Gastroesophageal sphincter (tissue), 4 donors: ENCODE results near the gene ATG7. TPM values are rescaled to one million over a fixed set of nuclear protein-coding genes. Genes with fewer than 3 reads are reported as not detected.

Experiments used
- ATAC-seq: fragments of 150-250 bp; one replicate; pipeline ENCODE4 v1.9.1; 2016; ENCODE audit warnings: mild to moderate bottlenecking, moderate library complexity
- H3K27ac ChIP-seq, 4 donors: fragments of 200-600 bp; sonication (generic) in 3 of 4; 1 replicate in 3 of 4; 2 replicates in 1 of 4; pipeline ENCODE4 v1.5.1; 2016 to 2019
- H3K27me3 ChIP-seq: fragments of 200-600 bp; sonication (generic); one replicate; pipeline ENCODE4 v1.5.1; 2019
- H3K36me3 ChIP-seq, 2 donors: fragments of 200-600 bp; sonication (generic); one replicate each; pipeline ENCODE4 v1.5.1; 2019; ENCODE audit warnings: control low read depth in 1 of 2
- H3K4me1 ChIP-seq, 3 donors: fragments of 200-600 bp; sonication (generic); 1 replicate in 2 of 3; 2 replicates in 1 of 3; pipeline ENCODE4 v1.5.1; 2016 to 2019; ENCODE audit warnings: control low read depth in 2 of 3
- H3K4me3 ChIP-seq, 2 donors: fragments of 200-600 bp; sonication (generic); one replicate each; pipeline ENCODE4 v1.5.1; 2019; ENCODE audit warnings: mild to moderate bottlenecking in 1 of 2, moderate library complexity in 1 of 2
- H3K9me3 ChIP-seq, 3 donors: fragments of 200-600 bp; sonication (generic); one replicate each; pipeline ENCODE4 v1.5.1; 2017 to 2019; ENCODE audit warnings: control low read depth in 2 of 3
- EP300 ChIP-seq: sonication (generic); formaldehyde crosslinking; IDR thresholded peaks from one replicate; pipeline ENCODE4 v1.6.1; 2017; ENCODE audit warnings: antibody characterized with exemption, mild to moderate bottlenecking
- POLR2A ChIP-seq, 2 donors: fragments of 450-650 bp; IDR thresholded peaks; one replicate each; pipeline ENCODE4 v1.6.1; 2017; ENCODE audit warnings: antibody characterized with exemption in 2 of 2, mild to moderate bottlenecking in 2 of 2, moderate library complexity in 1 of 2
- POLR2AphosphoS5 ChIP-seq: sonication (generic); formaldehyde crosslinking; IDR thresholded peaks from one replicate; pipeline ENCODE4 v1.6.1; 2017; ENCODE audit warnings: antibody characterized with exemption
- WGBS, 2 donors: methylation state at CpG; one replicate each; pipeline ENCODE4 v1.1.5; 2018; ENCODE audit warnings: low coverage in 1 of 2; 5-methylcytosine and 5-hydroxymethylcytosine counted together
- total RNA-seq, 4 donors: library from RNA; depleted of rRNA; stranded (reverse); fragments of >200 nt; gene quantifications; one replicate each; pipeline ENCODE4 v1.1.0, GENCODE V29; 2016
- TF ChIP-seq, protein P1 (sequence below), 4 experiments: fragments of 200-600 bp in 2 of 4; fragments of 450-650 bp in 2 of 4; sonication (generic) in 1 of 4; IDR thresholded peaks; one replicate each; pipeline ENCODE4 v1.5.1; 2017 to 2019; ENCODE audit warnings: antibody characterized with exemption in 4 of 4, mild to moderate bottlenecking in 2 of 4, moderate library complexity in 2 of 4

ATG7 gene
- total RNA-seq, 4 donors from 2014 or later = 28.3 to 64.9 (median 36.5) TPM

GRCh38 chr3:11553436-11554235 is 281.4 kb downstream of the ATG7 start:
- TF ChIP-seq, protein P1, sequence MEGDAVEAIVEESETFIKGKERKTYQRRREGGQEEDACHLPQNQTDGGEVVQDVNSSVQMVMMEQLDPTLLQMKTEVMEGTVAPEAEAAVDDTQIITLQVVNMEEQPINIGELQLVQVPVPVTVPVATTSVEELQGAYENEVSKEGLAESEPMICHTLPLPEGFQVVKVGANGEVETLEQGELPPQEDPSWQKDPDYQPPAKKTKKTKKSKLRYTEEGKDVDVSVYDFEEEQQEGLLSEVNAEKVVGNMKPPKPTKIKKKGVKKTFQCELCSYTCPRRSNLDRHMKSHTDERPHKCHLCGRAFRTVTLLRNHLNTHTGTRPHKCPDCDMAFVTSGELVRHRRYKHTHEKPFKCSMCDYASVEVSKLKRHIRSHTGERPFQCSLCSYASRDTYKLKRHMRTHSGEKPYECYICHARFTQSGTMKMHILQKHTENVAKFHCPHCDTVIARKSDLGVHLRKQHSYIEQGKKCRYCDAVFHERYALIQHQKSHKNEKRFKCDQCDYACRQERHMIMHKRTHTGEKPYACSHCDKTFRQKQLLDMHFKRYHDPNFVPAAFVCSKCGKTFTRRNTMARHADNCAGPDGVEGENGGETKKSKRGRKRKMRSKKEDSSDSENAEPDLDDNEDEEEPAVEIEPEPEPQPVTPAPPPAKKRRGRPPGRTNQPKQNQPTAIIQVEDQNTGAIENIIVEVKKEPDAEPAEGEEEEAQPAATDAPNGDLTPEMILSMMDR (IDR thresholded peaks at IDR 0.05) = no peak
- TF ChIP-seq EP300 (no peak), POLR2AphosphoS5 (peak; percentile 37), POLR2A (IDR thresholded peaks at IDR 0.05) (no peak)
- WGBS, 2 donors = 48 to 49% methylated on average over 2 to 4 of the region's 17 CpGs
- Histone ChIP-seq H3K4me3 (no peak overlapping the region), H3K4me1 (peaks cover 0 to 61% (median 15%) of the 10 kb centered on the region in 3 donors), H3K36me3 (peaks cover 0 to 45% of the 10 kb centered on the region in 2 donors), H3K9me3 (no peaks in the 10 kb centered on the region), H3K27ac (peak overlapping the region in 3 of 4 donors; percentile 54 to 62 (median 57)), H3K27me3 (no peaks in the 10 kb centered on the region)
- ATAC-seq = peak; percentile 68

GRCh38 chr3:11554236-11554610 is 282.0 kb downstream of the ATG7 start:
- WGBS, 2 donors = no CpG with 5 or more reads among the region's 3 CpGs
- no peak for ATAC-seq
- H3K4me1 ChIP-seq = peaks cover 0 to 67% (median 15%) of the 10 kb centered on the region in 3 donors

DNA sequence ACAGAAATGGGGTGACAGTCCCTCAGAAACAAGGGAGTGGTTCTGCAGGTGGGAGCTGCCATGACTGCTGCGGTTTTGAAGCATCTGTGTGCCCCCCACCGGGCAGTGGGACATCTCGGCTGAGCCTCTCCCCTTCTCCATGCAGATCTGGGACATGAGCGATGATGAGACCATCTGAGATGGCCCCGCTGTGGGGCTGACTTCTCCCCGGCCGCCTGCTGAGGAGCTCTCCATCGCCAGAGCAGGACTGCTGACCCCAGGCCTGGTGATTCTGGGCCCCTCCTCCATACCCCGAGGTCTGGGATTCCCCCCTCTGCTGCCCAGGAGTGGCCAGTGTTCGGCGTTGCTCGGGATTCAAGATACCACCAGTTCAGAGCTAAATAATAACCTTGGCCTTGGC is 282.5 kb downstream of the ATG7 start:
- no peak for ATAC-seq
- Histone ChIP-seq H3K9me3 (no peaks in the 10 kb centered on the region), H3K4me1 (peaks cover 0 to 71% (median 17%) of the 10 kb centered on the region in 3 donors), H3K4me3 (no peak overlapping the region), H3K36me3 (peaks cover 0 to 55% of the 10 kb centered on the region in 2 donors), H3K27ac (peak overlapping the region in 3 of 4 donors; percentile 54 to 62 (median 57)), H3K27me3 (no peaks in the 10 kb centered on the region)
- 98% methylated on average over 6 of the region's 12 CpGs; no CpG with 5 or more reads in 1 of the 2 donors for WGBS, 2 donors
- TF ChIP-seq POLR2A (IDR thresholded peaks at IDR 0.05) (no peak), POLR2AphosphoS5 (no peak), EP300 (no peak)
- TF ChIP-seq, protein P1 (IDR thresholded peaks at IDR 0.05) = no peak

More at GRCh38 chr3:11554236-11554610, 282.0 kb downstream of the ATG7 start:
- no peaks in the 10 kb centered on the region for H3K9me3 ChIP-seq
- no peaks in the 10 kb centered on the region for H3K27me3 ChIP-seq
- H3K4me3 ChIP-seq = no peak overlapping the region
- TF ChIP-seq EP300 (no peak), POLR2A (IDR thresholded peaks at IDR 0.05) (no peak), POLR2AphosphoS5 (no peak)
- TF ChIP-seq, protein P1 (IDR thresholded peaks at IDR 0.05) = no peak
- peaks cover 0 to 51% of the 10 kb centered on the region in 2 donors for H3K36me3 ChIP-seq
- H3K27ac ChIP-seq = peak overlapping the region in 3 of 4 donors; percentile 54 to 62 (median 57)

DNA sequence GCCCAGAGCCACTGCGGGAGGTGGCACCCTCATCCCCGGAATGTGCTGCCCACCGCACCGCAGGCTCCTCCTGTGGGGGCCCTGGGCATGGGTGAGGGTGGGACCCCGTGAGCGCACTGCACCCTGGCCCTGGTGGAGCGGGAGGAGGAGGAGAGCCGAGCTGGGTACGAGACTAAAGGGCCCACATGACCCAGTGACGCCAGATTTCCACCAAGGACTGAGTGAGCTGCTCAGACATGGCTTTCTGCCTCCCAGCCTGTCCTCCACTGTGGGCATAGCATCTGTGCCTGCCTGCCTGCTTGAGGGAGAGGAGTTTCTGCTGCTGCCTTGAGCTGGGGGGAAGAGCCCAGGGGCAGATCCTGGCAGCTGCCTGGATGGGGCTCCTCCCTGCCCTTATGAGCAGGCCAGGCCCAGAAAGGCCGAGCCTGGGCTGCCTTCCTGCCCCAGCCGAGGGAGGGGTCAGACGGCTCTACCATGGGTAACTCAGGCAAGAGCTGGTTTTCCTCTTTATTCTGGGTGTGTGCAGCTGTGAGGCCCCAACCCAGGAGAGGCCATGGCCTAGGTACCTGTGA is 283.1 kb downstream of the ATG7 start:
- WGBS, 2 donors = 85 to 100% methylated on average over 2 to 8 of the region's 13 CpGs
- Histone ChIP-seq H3K4me3 (no peak overlapping the region), H3K4me1 (peaks cover 0 to 78% (median 23%) of the 10 kb centered on the region in 3 donors), H3K27me3 (no peaks in the 10 kb centered on the region), H3K9me3 (no peaks in the 10 kb centered on the region), H3K36me3 (peaks cover 0 to 55% of the 10 kb centered on the region in 2 donors), H3K27ac (peak overlapping the region in 3 of 4 donors; percentile 54 to 62 (median 57))
- ATAC-seq = no peak
- no peak for TF ChIP-seq POLR2A (IDR thresholded peaks at IDR 0.05)
- no peak for TF ChIP-seq EP300

DNA sequence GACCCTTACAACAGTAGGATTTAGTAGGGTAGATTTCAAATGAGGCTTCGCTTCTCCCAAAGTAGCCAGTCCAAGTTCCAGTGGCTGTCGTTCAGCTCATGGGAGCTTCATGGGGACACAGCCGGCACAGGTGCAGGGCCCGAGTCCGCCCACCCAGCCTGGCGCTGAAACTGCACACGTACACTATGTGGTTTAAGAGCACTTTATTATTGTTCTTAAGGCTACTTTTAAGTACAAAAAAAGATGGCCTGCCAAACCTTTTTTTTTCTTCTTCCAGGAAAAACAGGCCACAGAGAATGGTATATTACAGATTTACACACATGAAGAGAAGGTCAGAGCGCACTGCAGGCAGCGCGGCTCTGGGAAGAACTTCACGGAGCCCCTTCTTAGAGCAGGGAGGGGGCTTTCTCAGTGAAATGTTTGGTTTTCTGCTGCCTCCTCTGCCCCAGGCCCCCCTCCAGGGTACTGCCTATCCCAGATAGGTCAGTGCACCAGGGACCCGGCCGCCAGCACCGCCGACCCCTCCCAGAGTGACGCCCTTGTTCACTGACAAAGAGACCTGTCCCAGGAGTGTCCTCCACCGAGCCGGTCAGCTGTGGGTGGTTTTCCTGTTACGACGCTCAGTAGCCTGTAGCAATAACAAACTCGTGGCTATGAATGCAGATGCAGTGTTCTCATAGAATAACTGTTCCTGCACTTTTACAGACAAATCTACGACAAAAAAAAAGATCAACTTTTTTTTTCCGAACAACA is 283.9 kb downstream of the ATG7 start:
- H3K4me1 ChIP-seq = peaks cover 0 to 85% (median 31%) of the 10 kb centered on the region in 3 donors
- peak overlapping the region in 3 of 4 donors; percentile 54 to 62 (median 57) for H3K27ac ChIP-seq

More for the DNA sequence above, 283.9 kb downstream of the ATG7 start:
- Histone ChIP-seq H3K27me3 (no peaks in the 10 kb centered on the region), H3K9me3 (no peaks in the 10 kb centered on the region), H3K4me3 (no peak overlapping the region), H3K36me3 (peaks cover 0 to 55% of the 10 kb centered on the region in 2 donors)
- ATAC-seq = no peak
- 77 to 92% methylated on average over 10 to 18 of the region's 23 CpGs for WGBS, 2 donors
- TF ChIP-seq, protein P1 (IDR thresholded peaks at IDR 0.05) = no peak
- no peak for TF ChIP-seq EP300
- TF ChIP-seq POLR2AphosphoS5 = no peak
